HG03457 (cell line): ENCODE measurements around the gene NR2F1.

Source experiments
- ATAC-seq: cut with Tn5 transposase; IDR thresholded peaks from one replicate; pipeline ENCODE4 v1.9.1; 2021; ENCODE audit warnings: moderate number of reproducible peaks; ENCODE audit not compliant: unreplicated experiment

The NR2F1 gene

GRCh38 chr5:93635991-93636390 lies 53.0 kb downstream of the NR2F1 start:
- ATAC-seq, result peak; percentile 90

- no peak for ATAC-seq
These were observed 53.8 kb downstream of the NR2F1 start for GRCh38 chr5:93636837-93637236.

DNA sequence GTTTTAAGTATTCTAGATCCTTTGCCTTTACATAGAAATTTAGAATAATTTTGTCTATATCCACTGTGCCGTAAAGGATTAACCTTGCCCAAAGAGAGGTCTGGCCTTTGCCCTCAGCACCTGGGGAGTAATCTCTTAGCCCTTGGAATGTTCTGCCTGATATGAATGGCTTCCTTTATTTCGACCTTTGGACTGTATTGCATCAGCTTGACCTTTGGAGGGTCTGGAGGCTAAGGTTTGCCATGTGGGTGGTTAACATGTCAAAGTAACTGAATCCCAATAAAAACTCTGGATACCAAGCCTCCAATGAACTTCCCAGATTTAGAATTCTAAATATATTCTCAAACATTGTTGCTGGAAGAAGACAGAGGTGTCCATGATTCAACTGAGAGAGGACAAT lies 54.7 kb downstream of the NR2F1 start:
- ATAC-seq, result no peak

GRCh38 chr5:93642526-93642925 lies 59.5 kb downstream of the NR2F1 start:
- ATAC-seq, result no peak
